SK-N-MC (cell line): Measurements from ENCODE around the gene CCDC78.

Source experiments
- FOXP2 ChIP-seq: optimal IDR thresholded peaks from 2 replicates; pipeline ENCODE3; 2011; ENCODE audit warnings: mild to moderate bottlenecking, moderate library complexity; ENCODE audit not compliant: insufficient read depth; ENCODE audit errors: extremely low read length, control extremely low read depth
- POLR2AphosphoS5 ChIP-seq: IDR thresholded peaks from 2 replicates; pipeline ENCODE4 v1.6.1; 2012; ENCODE audit warnings: mild to moderate bottlenecking, low read depth, low read length, borderline replicate concordance

DNA sequence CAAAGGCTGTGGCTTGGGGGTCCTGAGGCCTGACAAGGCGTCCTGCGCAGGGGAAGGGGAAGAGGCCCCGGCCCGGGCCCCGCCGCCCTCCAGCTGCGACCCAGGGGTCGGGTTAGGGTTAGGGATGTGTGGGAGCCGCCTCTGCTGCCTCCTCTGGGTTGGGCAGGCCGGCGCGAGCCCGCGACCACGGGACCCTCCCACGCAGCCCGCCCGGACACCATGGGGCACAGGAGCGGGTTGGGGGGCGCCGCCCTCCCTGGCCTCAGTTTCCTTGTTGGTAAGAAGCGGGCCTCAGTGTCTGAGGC, 14.2 kb upstream of the CCDC78 start:
- TF ChIP-seq POLR2AphosphoS5: no peak
- TF ChIP-seq FOXP2: no peak
